SK-N-SH (cell line): ENCODE measurements around the gene DEXI. TPM values are rescaled to one million over a fixed set of nuclear protein-coding genes. Genes with fewer than 3 reads are reported as not detected.

Source experiments
- CTCF ChIA-PET: fragments of 300-600, 350-600 bp; formaldehyde crosslinking; extraction: SDS; loops from one replicate; lab custom pipeline; 2021; lab: Yijun Ruan, JAX
- POLR2A ChIA-PET: fragments of 350-600 bp; sonication (Branson Sonifier 250); formaldehyde crosslinking; extraction: SDS; loops from one replicate; lab custom pipeline; 2020; ENCODE audit warnings: antibody characterized with exemption, inconsistent platforms; lab: Yijun Ruan, JAX
- DNase-seq: peaks from one replicate; pipeline ENCODE4 v3.0.0; 2012
- H2AFZ ChIP-seq: fragments of 200-600 bp; sonication (generic); 2 replicates; pipeline ENCODE4 v1.8.1; 2016; ENCODE audit warnings: antibody characterized with exemption, mild to moderate bottlenecking, low read depth
- H3F3A ChIP-seq: fragments of 200-600 bp; sonication (generic); replicated peaks from 2 replicates; pipeline ENCODE3; 2016; ENCODE audit warnings: antibody characterized with exemption, mild to moderate bottlenecking; ENCODE audit not compliant: insufficient read depth
- H3K27ac ChIP-seq, 2 experiments: fragments of 200-500 bp in 1 of 2; fragments of 200-600 bp in 1 of 2; sonication (Bioruptor generic) in 1 of 2; sonication (generic), shearing (Covaris generic) in 1 of 2; 2 replicates each; pipeline versions ENCODE4 v1.5.1 to v1.6.1; 2014 to 2016; ENCODE audit warnings: low read depth in 2 of 2, inconsistent platforms in 1 of 2, low read length in 1 of 2, mild to moderate bottlenecking in 1 of 2, mixed read lengths in 1 of 2
- H3K27me3 ChIP-seq: fragments of 200-600 bp; sonication (generic), shearing (Covaris generic); 2 replicates; pipeline ENCODE4 v1.6.1; 2016; ENCODE audit warnings: mixed run types; ENCODE audit not compliant: insufficient read depth
- H3K36me3 ChIP-seq, 2 experiments: fragments of 200-500 bp in 1 of 2; fragments of 200-600 bp in 1 of 2; sonication (Bioruptor generic) in 1 of 2; sonication (generic) in 1 of 2; replicated peaks in 1 of 2; 2 replicates each; pipeline versions ENCODE3 to v1.5.1; 2014 to 2016; ENCODE audit warnings: low read length in 1 of 2, mild to moderate bottlenecking in 1 of 2; ENCODE audit not compliant: insufficient read depth in 2 of 2, control insufficient read depth in 1 of 2
- H3K4me1 ChIP-seq, 2 experiments: fragments of 200-500 bp in 1 of 2; fragments of 200-600 bp in 1 of 2; sonication (Bioruptor generic) in 1 of 2; sonication (generic), shearing (Covaris generic) in 1 of 2; 2 replicates each; pipeline versions ENCODE4 v1.5.1 to v1.6.1; 2014 to 2016; ENCODE audit warnings: low read depth in 1 of 2, low read length in 1 of 2, mixed run types in 1 of 2; ENCODE audit not compliant: insufficient read depth in 2 of 2, control insufficient read depth in 1 of 2
- H3K4me2 ChIP-seq: fragments of 200-600 bp; sonication (generic), shearing (Covaris generic); 2 replicates; pipeline ENCODE4 v1.6.1; 2017; ENCODE audit warnings: mixed run types
- H3K4me3 ChIP-seq, 2 experiments: fragments of 200-500 bp in 1 of 2; fragments of 200-600 bp in 1 of 2; sonication (Bioruptor generic) in 1 of 2; sonication (generic), shearing (Covaris generic) in 1 of 2; 2 replicates each; pipeline versions ENCODE4 v1.5.1 to v1.8.1; 2014 to 2016; ENCODE audit warnings: low read depth in 2 of 2, inconsistent platforms in 1 of 2, low read length in 1 of 2, mild to moderate bottlenecking in 1 of 2, mixed read lengths in 1 of 2, moderate library complexity in 1 of 2
- H3K79me2 ChIP-seq: fragments of 200-600 bp; sonication (generic); 2 replicates; pipeline ENCODE4 v1.8.1; 2017; ENCODE audit warnings: mild to moderate bottlenecking; ENCODE audit not compliant: insufficient read depth
- H3K9ac ChIP-seq: fragments of 200-600 bp; sonication (generic); 2 replicates; pipeline ENCODE4 v1.6.1; 2017; ENCODE audit warnings: mixed run types
- H3K9me2 ChIP-seq: fragments of 200-600 bp; sonication (generic); 2 replicates; pipeline ENCODE4 v1.6.1; 2017; ENCODE audit warnings: mixed run types
- H3K9me3 ChIP-seq: fragments of 200-600 bp; sonication (generic); 2 replicates; pipeline ENCODE4 v1.6.1; 2017; ENCODE audit warnings: mixed run types, mild to moderate bottlenecking, moderate library complexity
- H4K20me1 ChIP-seq: fragments of 200-600 bp; sonication (generic); 2 replicates; pipeline ENCODE4 v1.6.1; 2017; ENCODE audit warnings: mild to moderate bottlenecking, mixed run types; ENCODE audit not compliant: insufficient read depth
- CTCF ChIP-seq: fragments of 200-600 bp; sonication (generic); IDR thresholded peaks from 2 replicates; pipeline ENCODE4 v1.6.1; 2017; ENCODE audit warnings: antibody characterized with exemption, mild to moderate bottlenecking, moderate library complexity
- EP300 ChIP-seq, 2 experiments: IDR thresholded peaks; 2 replicates each; pipeline versions ENCODE4 v1.4.0 to v1.6.1; 2012; ENCODE audit warnings: borderline replicate concordance in 1 of 2, low read depth in 1 of 2, low read length in 1 of 2
- EZH2phosphoT487 ChIP-seq: fragments of 200-600 bp; sonication (generic); IDR thresholded peaks from 2 replicates; pipeline ENCODE4 v1.6.1; 2017; ENCODE audit warnings: low read depth, mixed run types, mild to moderate bottlenecking, antibody characterized with exemption, moderate library complexity, borderline replicate concordance
- FOSL2 ChIP-seq: IDR thresholded peaks from 2 replicates; pipeline ENCODE4 v1.4.0; 2012; ENCODE audit warnings: low read depth, mild to moderate bottlenecking, moderate library complexity, borderline replicate concordance
- FOXJ3 ChIP-seq: sonication (generic); formaldehyde crosslinking; IDR thresholded peaks from 2 replicates; pipeline ENCODE4 v1.5.1; 2020; ENCODE audit warnings: mild to moderate bottlenecking, missing genetic modification reagents
- FOXM1 ChIP-seq: IDR thresholded peaks from 2 replicates; pipeline ENCODE4 v1.4.0; 2012; ENCODE audit warnings: low read depth, mild to moderate bottlenecking
- GATA2 ChIP-seq: sonication (generic); formaldehyde crosslinking; IDR thresholded peaks from 2 replicates; pipeline ENCODE4 v1.5.0; 2020; ENCODE audit warnings: mild to moderate bottlenecking, missing genetic modification reagents
- PBX3 ChIP-seq: IDR thresholded peaks from 2 replicates; pipeline ENCODE4; 2012
- RAD21 ChIP-seq: IDR thresholded peaks from 2 replicates; pipeline ENCODE4 v1.6.1; 2012; ENCODE audit warnings: mild to moderate bottlenecking, low read length
- RCOR1 ChIP-seq: fragments of 150-350 bp; IDR thresholded peaks from 2 replicates; pipeline ENCODE4 v1.6.1; 2017; ENCODE audit warnings: antibody characterized with exemption, low read length
- REST ChIP-seq: IDR thresholded peaks from 2 replicates; pipeline ENCODE4 v1.6.1; 2012; ENCODE audit warnings: mild to moderate bottlenecking, low read depth, low read length, moderate library complexity
- RXRA ChIP-seq: IDR thresholded peaks from 2 replicates; pipeline ENCODE4 v1.4.0; 2012; ENCODE audit warnings: low read depth, mild to moderate bottlenecking, borderline replicate concordance
- SIN3A ChIP-seq: IDR thresholded peaks from 2 replicates; pipeline ENCODE4 v1.6.1; 2012; ENCODE audit warnings: low read depth, mild to moderate bottlenecking, low read length, moderate library complexity, borderline replicate concordance
- SMC3 ChIP-seq: IDR thresholded peaks from 2 replicates; pipeline ENCODE4 v1.6.1; 2012; ENCODE audit warnings: low read depth, low read length, improper control_type of control experiment
- USF1 ChIP-seq: IDR thresholded peaks from 2 replicates; pipeline ENCODE4 v1.4.0; 2012; ENCODE audit warnings: low read depth, borderline replicate concordance
- USF2 ChIP-seq: fragments of 150-350 bp; IDR thresholded peaks from 2 replicates; pipeline ENCODE4 v1.6.1; 2017; ENCODE audit warnings: antibody characterized with exemption, low read length, low read depth, borderline replicate concordance
- ZBTB33 ChIP-seq: IDR thresholded peaks from 2 replicates; pipeline ENCODE4 v1.4.0; 2012; ENCODE audit warnings: low read depth, borderline replicate concordance
- WGBS: methylation state at CpG from one replicate; pipeline ENCODE4 v1.1.6; 2017; ENCODE audit warnings: low lambda C conversion rate; 5-methylcytosine and 5-hydroxymethylcytosine counted together
- polyA plus RNA-seq, 3 experiments: library from polyadenylated mRNA; depleted of rRNA; stranded (reverse); fragments of >200 nt; gene quantifications; 2 replicates each; pipeline ENCODE4 v1.2.3, GENCODE V29; 2012

The DEXI gene
- polyA plus RNA-seq, 1 of the 3 experiments (the other 2 are of a cell fraction), result 55.5 TPM

- no peak for TF ChIP-seq REST
- no peak for TF ChIP-seq GATA2 (CRISPR knock-in tag)
- TF ChIP-seq RXRA, result no peak
Measured at GRCh38 chr16:10881479-10882030, 60.7 kb downstream of the DEXI start (continued).

GRCh38 chr16:10880594-10881452 is 61.4 kb downstream of the DEXI start:
- DNase-seq, result no peak
- 73% methylated on average over 10 of the region's 10 CpGs for WGBS
- H4K20me1 ChIP-seq, result no peaks in the 10 kb centered on the region
- peaks cover 0 to 6% of the 10 kb centered on the region in 2 experiments; a peak in 2 of 4 replicates for H3K4me1 ChIP-seq
- H2AFZ ChIP-seq, result no peak overlapping the region
- H3K4me3 ChIP-seq, result no peak overlapping the region
- no peaks in the 10 kb centered on the region for H3K36me3 ChIP-seq
- ChIA-PET CTCF (interaction anchor here (0.6 to 0.9 kb wide), 2 partner anchors 34 to 126 kb away, joined by 3 read pairs; no protein-coding TSS in a partner anchor), POLR2A (no interaction called here)
- H3K9ac ChIP-seq, result no peak overlapping the region
- H3F3A ChIP-seq, result no peaks in the 10 kb centered on the region
- H3K9me2 ChIP-seq, result no peaks in the 10 kb centered on the region
- TF ChIP-seq EZH2phosphoT487 (no peak), RXRA (no peak), SIN3A (no peak), USF1 (no peak), FOXM1 (no peak), GATA2 (CRISPR knock-in tag) (no peak), FOXJ3 (CRISPR knock-in tag) (no peak), RAD21 (no peak), EP300 (IDR thresholded peaks at IDR 0.05; ENCODE audit: borderline replicate concordance in 1 of 2, low read depth in 1 of 2, low read length in 1 of 2) (no peak), FOSL2 (no peak), RCOR1 (no peak), PBX3 (no peak), SMC3 (no peak), USF2 (no peak), CTCF (no peak), ZBTB33 (no peak)
- no peak overlapping the region for H3K27ac ChIP-seq
- no peaks in the 10 kb centered on the region for H3K79me2 ChIP-seq
- no peaks in the 10 kb centered on the region for H3K9me3 ChIP-seq
- no peak overlapping the region for H3K4me2 ChIP-seq
- H3K27me3 ChIP-seq, result peaks cover 22% of the 10 kb centered on the region
